ENCODE data around the gene GAREM2.

DNA sequence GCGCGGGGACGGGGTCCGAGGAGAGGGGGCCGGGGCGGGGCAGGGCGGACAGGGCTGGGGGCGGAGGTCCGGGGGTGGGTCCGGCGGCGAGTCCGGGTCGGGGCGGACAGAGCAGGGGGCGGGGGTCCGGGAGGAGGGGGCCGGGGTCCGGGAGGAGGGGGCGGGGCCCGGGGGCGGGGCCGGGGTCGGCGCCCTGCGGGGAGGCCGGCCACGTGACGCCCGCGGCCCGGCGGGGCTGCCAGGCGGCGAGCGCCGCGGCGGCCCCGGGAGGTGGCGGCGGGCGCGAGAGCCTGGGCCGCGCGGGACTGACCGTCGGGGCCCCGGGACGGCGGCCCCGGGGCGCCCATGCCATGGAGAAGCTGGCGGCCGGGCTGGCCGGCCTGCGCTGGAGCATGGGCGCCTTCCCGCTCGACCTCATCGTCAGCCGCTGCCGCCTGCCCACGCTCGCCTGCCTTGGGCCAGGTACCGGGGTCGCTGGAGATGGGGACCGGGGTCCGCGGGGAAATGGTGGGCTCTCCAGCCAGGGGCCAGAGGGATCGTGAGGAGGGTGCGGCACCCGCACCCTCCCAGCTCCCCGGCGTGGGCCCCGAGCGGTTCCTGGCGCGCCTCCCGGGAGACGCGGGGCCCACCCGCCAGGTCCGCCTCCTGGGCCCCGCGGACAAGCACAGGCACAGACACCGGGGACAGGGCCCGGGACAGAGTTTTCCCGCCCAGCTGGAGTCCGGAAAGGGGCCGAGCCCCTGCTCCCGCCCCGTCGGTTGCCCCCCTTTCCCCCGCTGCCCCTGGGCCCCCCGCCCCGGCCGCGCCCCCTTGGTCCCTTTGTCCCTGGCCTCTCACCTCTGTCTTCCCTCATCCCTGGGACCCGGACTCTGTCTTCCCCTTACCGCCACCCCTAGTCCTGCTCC, at the start of gene GAREM2:
- TF ChIP-seq, protein P1, sequence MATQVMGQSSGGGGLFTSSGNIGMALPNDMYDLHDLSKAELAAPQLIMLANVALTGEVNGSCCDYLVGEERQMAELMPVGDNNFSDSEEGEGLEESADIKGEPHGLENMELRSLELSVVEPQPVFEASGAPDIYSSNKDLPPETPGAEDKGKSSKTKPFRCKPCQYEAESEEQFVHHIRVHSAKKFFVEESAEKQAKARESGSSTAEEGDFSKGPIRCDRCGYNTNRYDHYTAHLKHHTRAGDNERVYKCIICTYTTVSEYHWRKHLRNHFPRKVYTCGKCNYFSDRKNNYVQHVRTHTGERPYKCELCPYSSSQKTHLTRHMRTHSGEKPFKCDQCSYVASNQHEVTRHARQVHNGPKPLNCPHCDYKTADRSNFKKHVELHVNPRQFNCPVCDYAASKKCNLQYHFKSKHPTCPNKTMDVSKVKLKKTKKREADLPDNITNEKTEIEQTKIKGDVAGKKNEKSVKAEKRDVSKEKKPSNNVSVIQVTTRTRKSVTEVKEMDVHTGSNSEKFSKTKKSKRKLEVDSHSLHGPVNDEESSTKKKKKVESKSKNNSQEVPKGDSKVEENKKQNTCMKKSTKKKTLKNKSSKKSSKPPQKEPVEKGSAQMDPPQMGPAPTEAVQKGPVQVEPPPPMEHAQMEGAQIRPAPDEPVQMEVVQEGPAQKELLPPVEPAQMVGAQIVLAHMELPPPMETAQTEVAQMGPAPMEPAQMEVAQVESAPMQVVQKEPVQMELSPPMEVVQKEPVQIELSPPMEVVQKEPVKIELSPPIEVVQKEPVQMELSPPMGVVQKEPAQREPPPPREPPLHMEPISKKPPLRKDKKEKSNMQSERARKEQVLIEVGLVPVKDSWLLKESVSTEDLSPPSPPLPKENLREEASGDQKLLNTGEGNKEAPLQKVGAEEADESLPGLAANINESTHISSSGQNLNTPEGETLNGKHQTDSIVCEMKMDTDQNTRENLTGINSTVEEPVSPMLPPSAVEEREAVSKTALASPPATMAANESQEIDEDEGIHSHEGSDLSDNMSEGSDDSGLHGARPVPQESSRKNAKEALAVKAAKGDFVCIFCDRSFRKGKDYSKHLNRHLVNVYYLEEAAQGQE (IDR thresholded peaks at IDR 0.05) = no peak
- TF ChIP-seq CTCF (IDR thresholded peaks at IDR 0.05; ENCODE audit: low read depth, low read length, missing input control) (no peak), SP1 (IDR thresholded peaks at IDR 0.05) (no peak), EGR1 (IDR thresholded peaks at IDR 0.05; ENCODE audit: low read depth in 2 of 2) (no peak), FOXA2 (IDR thresholded peaks at IDR 0.05) (no peak), RXRA (IDR thresholded peaks at IDR 0.05) (no peak), RAD21 (IDR thresholded peaks at IDR 0.05) (no peak)
- TF ChIP-seq, protein P2, sequence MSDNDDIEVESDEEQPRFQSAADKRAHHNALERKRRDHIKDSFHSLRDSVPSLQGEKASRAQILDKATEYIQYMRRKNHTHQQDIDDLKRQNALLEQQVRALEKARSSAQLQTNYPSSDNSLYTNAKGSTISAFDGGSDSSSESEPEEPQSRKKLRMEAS (IDR thresholded peaks at IDR 0.05) = no peak
